Measurements from ENCODE around the gene SLC13A5.
A peak's percentile ranks its signal among the peaks of the same experiment; 100 is the strongest.
"Not testable (repeated sequence)": the region's sequence is repeated elsewhere in the genome, so short reads cannot be mapped to it uniquely, and the experiment has no call there.

The SLC13A5 gene

GRCh38 chr17:6713130-6713917 lies at the start of gene SLC13A5:
Gene SLC13A5, minus strand, starts transcription at chr17:6713369. Its CDS starts 36 bp downstream, at chr17:6713333.
- peak; percentile 21 for DNase-seq

- no peak for DNase-seq
These were observed 48.6 kb upstream of the SLC13A5 start for GRCh38 chr17:6761779-6762178.

GRCh38 chr17:6757747-6758146 lies 44.6 kb upstream of the SLC13A5 start:
- DNase-seq: no peak

GRCh38 chr17:6756425-6757031 lies 43.4 kb upstream of the SLC13A5 start:
- DNase-seq: no peak

GRCh38 chr17:6755731-6756184 lies 42.6 kb upstream of the SLC13A5 start, which contains the start of gene XAF1:
Gene XAF1, plus strand, starts transcription at chr17:6756046. Its CDS starts 33 bp downstream, at chr17:6756079.
- no peak for DNase-seq

- DNase-seq: no peak
These were observed 42.1 kb upstream of the SLC13A5 start for GRCh38 chr17:6755281-6755680.

GRCh38 chr17:6753546-6753945 lies 40.4 kb upstream of the SLC13A5 start:
- DNase-seq: no peak

- DNase-seq: no peak
These were observed 39.9 kb upstream of the SLC13A5 start for GRCh38 chr17:6753006-6753445.

- no peak for DNase-seq
These were observed 39.1 kb upstream of the SLC13A5 start for GRCh38 chr17:6752068-6752909.

GRCh38 chr17:6749519-6749918 lies 36.4 kb upstream of the SLC13A5 start:
- no peak for DNase-seq

GRCh38 chr17:6748617-6749016 lies 35.4 kb upstream of the SLC13A5 start:
- DNase-seq: no peak

- DNase-seq: not testable (repeated sequence)
These were observed 33.5 kb upstream of the SLC13A5 start for GRCh38 chr17:6746665-6747064.

- DNase-seq: no peak
These were observed 16.4 kb upstream of the SLC13A5 start for GRCh38 chr17:6729531-6729930.

GRCh38 chr17:6724009-6724408 lies 10.8 kb upstream of the SLC13A5 start:
- DNase-seq: no peak

- no peak for DNase-seq
These were observed 8.6 kb upstream of the SLC13A5 start for GRCh38 chr17:6721744-6722143.

GRCh38 chr17:6716736-6717135 lies 3.6 kb upstream of the SLC13A5 start:
- DNase-seq: no peak

GRCh38 chr17:6714315-6714874 lies 1.2 kb upstream of the SLC13A5 start:
- no peak for DNase-seq

- DNase-seq: no peak
These were observed 726 bp upstream of the SLC13A5 start for GRCh38 chr17:6713918-6714271.

- DNase-seq: no peak
These were observed 377 bp downstream of the SLC13A5 start for GRCh38 chr17:6712854-6713129.

- no peak for DNase-seq
These were observed 913 bp downstream of the SLC13A5 start for GRCh38 chr17:6712058-6712853.

GRCh38 chr17:6711681-6712057 lies 1.5 kb downstream of the SLC13A5 start:
- DNase-seq: no peak

GRCh38 chr17:6711081-6711674 lies 2.0 kb downstream of the SLC13A5 start:
- no peak for DNase-seq
